Mucosa of rectum (tissue), 2 donors: ENCODE data around the gene DCK.
"Not testable (repeated sequence)": the region's sequence is repeated elsewhere in the genome, so short reads cannot be mapped to it uniquely, and the experiment has no call there.

Experiments
- H3K27ac ChIP-seq, 2 donors: one replicate each; pipeline ENCODE4 v1.7.0; 2013; ENCODE audit warnings: inconsistent platforms in 2 of 2, low read depth in 2 of 2, low read length in 2 of 2
- H3K27me3 ChIP-seq, 2 donors: one replicate each; pipeline ENCODE4 v1.7.0; 2013; ENCODE audit warnings: low read length in 2 of 2; ENCODE audit not compliant: control insufficient read depth in 2 of 2, insufficient read depth in 2 of 2
- H3K36me3 ChIP-seq, 2 donors: one replicate each; pipeline ENCODE4 v1.7.0; 2013; ENCODE audit warnings: low read length in 2 of 2; ENCODE audit not compliant: control insufficient read depth in 2 of 2, insufficient read depth in 2 of 2
- H3K4me1 ChIP-seq, 2 donors: one replicate each; pipeline ENCODE4 v1.7.0; 2013; ENCODE audit warnings: low read length in 2 of 2, mild to moderate bottlenecking in 1 of 2; ENCODE audit not compliant: control insufficient read depth in 2 of 2, insufficient read depth in 2 of 2
- H3K4me3 ChIP-seq, 2 donors: one replicate each; pipeline ENCODE4 v1.7.0; 2013; ENCODE audit warnings: low read length in 2 of 2
- H3K9ac ChIP-seq, 2 donors: one replicate each; pipeline ENCODE4 v1.7.0; 2013; ENCODE audit warnings: low read length in 2 of 2, low read depth in 1 of 2, mild to moderate bottlenecking in 1 of 2
- H3K9me3 ChIP-seq, 2 donors: one replicate each; pipeline ENCODE4 v1.7.0; 2013; ENCODE audit warnings: low read length in 2 of 2; ENCODE audit not compliant: control insufficient read depth in 2 of 2
- donor health status: healthy.
- donor health status: Normal muscosa, but diverticular disease.

Gene DCK

GRCh38 chr4:71052716-71053115, 59.3 kb downstream of the DCK start:
- no peak overlapping the region for H3K4me3 ChIP-seq
- H3K27me3 ChIP-seq = no peaks in the 10 kb centered on the region
- no peak overlapping the region for H3K27ac ChIP-seq
- H3K9me3 ChIP-seq = no peaks in the 10 kb centered on the region
- H3K9ac ChIP-seq = no peak overlapping the region
- no peaks in the 10 kb centered on the region for H3K4me1 ChIP-seq
- H3K36me3 ChIP-seq = no peaks in the 10 kb centered on the region

- not testable (repeated sequence) for H3K4me1 ChIP-seq, H3K9me3 ChIP-seq, H3K27me3 ChIP-seq, H3K9ac ChIP-seq, H3K36me3 ChIP-seq, H3K27ac ChIP-seq, H3K4me3 ChIP-seq
Observed at GRCh38 chr4:71053613-71054012, 60.2 kb downstream of the DCK start.

- not testable (repeated sequence) for H3K4me1 ChIP-seq, H3K27ac ChIP-seq, H3K4me3 ChIP-seq
Observed at GRCh38 chr4:71059573-71059972, 66.1 kb downstream of the DCK start.

GRCh38 chr4:71062436-71062835, 69.0 kb downstream of the DCK start:
- no peak overlapping the region for H3K9ac ChIP-seq
- H3K9me3 ChIP-seq = no peaks in the 10 kb centered on the region
- no peaks in the 10 kb centered on the region for H3K36me3 ChIP-seq
- peaks cover 0 to 7% of the 10 kb centered on the region in 2 donors for H3K4me1 ChIP-seq
- no peak overlapping the region for H3K4me3 ChIP-seq
- H3K27ac ChIP-seq = no peak overlapping the region
- H3K27me3 ChIP-seq = no peaks in the 10 kb centered on the region

More at GRCh38 chr4:71059573-71059972, 66.1 kb downstream of the DCK start:
- not testable (repeated sequence) for H3K27me3 ChIP-seq, H3K36me3 ChIP-seq, H3K9ac ChIP-seq, H3K9me3 ChIP-seq

GRCh38 chr4:71063711-71064110, 70.3 kb downstream of the DCK start:
- Histone ChIP-seq H3K36me3 (no peaks in the 10 kb centered on the region), H3K27ac (no peak overlapping the region), H3K27me3 (no peaks in the 10 kb centered on the region), H3K9ac (no peak overlapping the region), H3K9me3 (no peaks in the 10 kb centered on the region), H3K4me3 (no peak overlapping the region), H3K4me1 (peaks cover 0 to 7% of the 10 kb centered on the region in 2 donors)

- H3K36me3 ChIP-seq = no peaks in the 10 kb centered on the region
Observed at GRCh38 chr4:71064521-71064920, 71.1 kb downstream of the DCK start.

GRCh38 chr4:71065991-71066510, 72.6 kb downstream of the DCK start:
- H3K4me1 ChIP-seq = peaks cover 0 to 7% of the 10 kb centered on the region in 2 donors
- H3K9ac ChIP-seq = no peak overlapping the region
- no peak overlapping the region for H3K4me3 ChIP-seq
- H3K27ac ChIP-seq = no peak overlapping the region
- no peaks in the 10 kb centered on the region for H3K9me3 ChIP-seq
- no peaks in the 10 kb centered on the region for H3K36me3 ChIP-seq
- no peaks in the 10 kb centered on the region for H3K27me3 ChIP-seq

More at GRCh38 chr4:71064521-71064920, 71.1 kb downstream of the DCK start:
- no peak overlapping the region for H3K27ac ChIP-seq
- no peaks in the 10 kb centered on the region for H3K27me3 ChIP-seq
- no peak overlapping the region for H3K4me3 ChIP-seq
- peaks cover 0 to 7% of the 10 kb centered on the region in 2 donors for H3K4me1 ChIP-seq
- no peak overlapping the region for H3K9ac ChIP-seq
- H3K9me3 ChIP-seq = no peaks in the 10 kb centered on the region

GRCh38 chr4:71066737-71067716, 73.6 kb downstream of the DCK start:
- H3K27me3 ChIP-seq = no peaks in the 10 kb centered on the region
- H3K27ac ChIP-seq = no peak overlapping the region

GRCh38 chr4:71069063-71069462, 75.6 kb downstream of the DCK start:
- Histone ChIP-seq H3K27ac (no peak overlapping the region), H3K9me3 (no peaks in the 10 kb centered on the region), H3K4me3 (no peak overlapping the region), H3K4me1 (peaks cover 3 to 7% of the 10 kb centered on the region in 2 donors), H3K27me3 (no peaks in the 10 kb centered on the region), H3K9ac (no peak overlapping the region), H3K36me3 (no peaks in the 10 kb centered on the region)

More at GRCh38 chr4:71066737-71067716, 73.6 kb downstream of the DCK start:
- Histone ChIP-seq H3K36me3 (no peaks in the 10 kb centered on the region), H3K9ac (no peak overlapping the region), H3K4me3 (no peak overlapping the region), H3K9me3 (no peaks in the 10 kb centered on the region), H3K4me1 (peaks cover 0 to 7% of the 10 kb centered on the region in 2 donors)

GRCh38 chr4:71070015-71070414, 76.6 kb downstream of the DCK start:
- Histone ChIP-seq H3K4me3 (no peak overlapping the region), H3K27me3 (no peaks in the 10 kb centered on the region), H3K9me3 (no peaks in the 10 kb centered on the region), H3K27ac (no peak overlapping the region), H3K9ac (no peak overlapping the region), H3K4me1 (peaks cover 3 to 7% of the 10 kb centered on the region in 2 donors), H3K36me3 (no peaks in the 10 kb centered on the region)
